HL-60 (cell line): ENCODE measurements around the gene SULT2B1.

Source experiments
- DNase-seq, 2 experiments: peaks; one replicate each; pipeline ENCODE4 v3.0.0-alpha.2; 2010 to 2020; ENCODE audit warnings: low read depth in 1 of 2, low spot score in 1 of 2
- H3K27ac ChIP-seq: fragments of 250-450 bp; sonication (Bioruptor Pico); replicated peaks from 2 replicates; pipeline ENCODE4 v1.5.1; 2020; ENCODE audit warnings: mild to moderate bottlenecking, moderate library complexity
- H3K27me3 ChIP-seq: fragments of 250-450 bp; sonication (Bioruptor Pico); 2 replicates; pipeline ENCODE4 v1.5.1; 2021; ENCODE audit warnings: mild to moderate bottlenecking, moderate library complexity; ENCODE audit not compliant: insufficient read depth, poor library complexity, severe bottlenecking
- H3K4me3 ChIP-seq: replicated peaks from 2 replicates; pipeline ENCODE4 v1.5.1; 2011; ENCODE audit warnings: mild to moderate bottlenecking, control low read depth, low read length; ENCODE audit not compliant: insufficient read depth
- CTCF ChIP-seq: IDR thresholded peaks from one replicate; pipeline ENCODE4 v1.5.1; 2011; ENCODE audit warnings: low read length, control low read depth, inconsistent platforms; ENCODE audit not compliant: insufficient read depth
- GABPA ChIP-seq: IDR thresholded peaks from 2 replicates; pipeline ENCODE4 v1.6.1; 2012; ENCODE audit warnings: low read depth
- POLR2AphosphoS5 ChIP-seq: IDR thresholded peaks from 2 replicates; pipeline ENCODE4 v1.6.1; 2012; ENCODE audit warnings: low read depth
- REST ChIP-seq: IDR thresholded peaks from 2 replicates; pipeline ENCODE4 v1.6.1; 2012; ENCODE audit warnings: low read depth; ENCODE audit not compliant: insufficient replicate concordance
- SPI1 ChIP-seq: IDR thresholded peaks from 2 replicates; pipeline ENCODE4 v1.6.1; 2012; ENCODE audit warnings: low read depth, mild to moderate bottlenecking, borderline replicate concordance

SULT2B1 gene

GRCh38 chr19:48637948-48638830 lies 86.2 kb downstream of the SULT2B1 start:
- Histone ChIP-seq H3K27ac (peak overlapping the region; percentile 96), H3K4me3 (peak overlapping the region; percentile 87), H3K27me3 (no peaks in the 10 kb centered on the region)
- no peak for TF ChIP-seq CTCF
- peak; percentile 65; the same call in 1 of the 2 replicates for TF ChIP-seq POLR2AphosphoS5
- peak; percentile 31 for TF ChIP-seq REST
- peak; percentile 48; the same call in 1 of the 2 replicates for TF ChIP-seq SPI1
- no peak; the same call in 1 of the 2 replicates for TF ChIP-seq GABPA
- DNase-seq, result peak; percentile 88 to 99

- no peak for TF ChIP-seq POLR2AphosphoS5
- no peak for TF ChIP-seq CTCF
- no peak for TF ChIP-seq GABPA
- TF ChIP-seq SPI1, result no peak
- no peak for TF ChIP-seq REST
- H3K27ac ChIP-seq, result peak overlapping the region; percentile 96
- H3K4me3 ChIP-seq, result peak overlapping the region; percentile 87
- no peaks in the 10 kb centered on the region for H3K27me3 ChIP-seq
- no peak for DNase-seq
Observed at GRCh38 chr19:48638831-48639381, 86.9 kb downstream of the SULT2B1 start.

GRCh38 chr19:48639483-48640375 lies 87.8 kb downstream of the SULT2B1 start:
- no peak overlapping the region for H3K4me3 ChIP-seq
- TF ChIP-seq SPI1 (no peak), POLR2AphosphoS5 (no peak), GABPA (no peak), CTCF (no peak), REST (no peak)
- H3K27me3 ChIP-seq, result no peaks in the 10 kb centered on the region
- DNase-seq, result no peak
- no peak overlapping the region for H3K27ac ChIP-seq
